DMS114 treated with DMSO at 0.1 percent for 48 hours (cell line): Measurements from ENCODE around the gene PTCH1.

Source experiments
- DNase-seq: peaks from one replicate; lab custom pipeline; 2025; ENCODE audit not compliant: unreplicated experiment; lab: John Stamatoyannopoulos, UW

Gene PTCH1

GRCh38 chr9:95499046-95499676 is 17.6 kb downstream of the PTCH1 start:
- DNase-seq, result no peak

GRCh38 chr9:95498641-95499040 is 18.1 kb downstream of the PTCH1 start:
- no peak for DNase-seq

GRCh38 chr9:95497772-95498171 is 19.0 kb downstream of the PTCH1 start:
- DNase-seq, result no peak

- DNase-seq, result no peak
Observed at GRCh38 chr9:95496687-95497086, 20.1 kb downstream of the PTCH1 start.

- no peak for DNase-seq
Observed at GRCh38 chr9:95495961-95496360, 20.8 kb downstream of the PTCH1 start.

GRCh38 chr9:95495529-95495928 is 21.2 kb downstream of the PTCH1 start:
- no peak for DNase-seq

GRCh38 chr9:95494416-95495371 is 22.1 kb downstream of the PTCH1 start:
- no peak for DNase-seq

- DNase-seq, result no peak
Observed at GRCh38 chr9:95494022-95494415, 22.8 kb downstream of the PTCH1 start.

- DNase-seq, result no peak
Observed at GRCh38 chr9:95493402-95493801, 23.4 kb downstream of the PTCH1 start.

- DNase-seq, result no peak
Observed at GRCh38 chr9:95491543-95492320, 25.0 kb downstream of the PTCH1 start.

GRCh38 chr9:95488954-95489353 is 27.8 kb downstream of the PTCH1 start:
- DNase-seq, result no peak

- no peak for DNase-seq
Observed at GRCh38 chr9:95486318-95486717, 30.5 kb downstream of the PTCH1 start.

GRCh38 chr9:95484225-95484624 is 32.5 kb downstream of the PTCH1 start:
- no peak for DNase-seq

- no peak for DNase-seq
Observed at GRCh38 chr9:95483431-95483830, 33.3 kb downstream of the PTCH1 start.

- no peak for DNase-seq
Observed at GRCh38 chr9:95482621-95483020, 34.1 kb downstream of the PTCH1 start.

- DNase-seq, result no peak
Observed at GRCh38 chr9:95481000-95481399, 35.8 kb downstream of the PTCH1 start.

GRCh38 chr9:95480346-95480745 is 36.4 kb downstream of the PTCH1 start:
- DNase-seq, result no peak

- DNase-seq, result no peak
Observed at GRCh38 chr9:95479330-95479729, 37.4 kb downstream of the PTCH1 start.

- no peak for DNase-seq
Observed at GRCh38 chr9:95478335-95478734, 38.4 kb downstream of the PTCH1 start.

- DNase-seq, result no peak
Observed at GRCh38 chr9:95477885-95478284, 38.9 kb downstream of the PTCH1 start.

- DNase-seq, result no peak
Observed at GRCh38 chr9:95477441-95477840, 39.3 kb downstream of the PTCH1 start.

GRCh38 chr9:95468791-95469190 is 48.0 kb downstream of the PTCH1 start:
- DNase-seq, result no peak
